Tibial nerve (tissue), 3 donors: Measurements from ENCODE around the gene AMOT.

Experiments
- POLR2A ChIP-seq, 2 donors: fragments of 450-650 bp; IDR thresholded peaks; one replicate each; pipeline ENCODE4 v1.6.1; 2017; ENCODE audit warnings: antibody characterized with exemption in 2 of 2, mild to moderate bottlenecking in 2 of 2, moderate library complexity in 2 of 2
- TF ChIP-seq, protein P1 (sequence below), 5 experiments: fragments of 200-600 bp in 3 of 5; fragments of 450-650 bp in 2 of 5; sonication (generic) in 3 of 5; IDR thresholded peaks; one replicate each; pipeline ENCODE4 v1.5.1; 2016 to 2019; ENCODE audit warnings: antibody characterized with exemption in 5 of 5, mild to moderate bottlenecking in 3 of 5, moderate library complexity in 2 of 5

DNA sequence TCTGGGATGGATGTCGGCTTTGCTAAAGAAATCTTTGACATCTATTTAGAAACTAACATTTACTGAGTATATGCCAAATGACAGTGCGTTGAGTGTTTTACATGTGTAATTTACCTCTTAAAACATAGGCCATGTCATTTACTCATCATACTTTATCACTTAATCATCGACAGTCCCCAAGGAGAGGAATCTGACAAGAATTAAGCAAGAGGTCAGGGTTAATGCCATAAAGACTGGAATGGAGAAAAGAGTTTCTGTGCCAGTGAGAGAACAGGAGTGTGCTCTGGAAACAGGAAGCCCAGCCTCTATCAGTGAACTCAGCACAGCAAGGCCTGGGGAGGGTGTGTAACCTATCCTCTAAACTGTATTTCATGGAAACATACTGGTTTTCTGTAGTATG lies 28.0 kb upstream of the AMOT start:
- TF ChIP-seq, protein P1, sequence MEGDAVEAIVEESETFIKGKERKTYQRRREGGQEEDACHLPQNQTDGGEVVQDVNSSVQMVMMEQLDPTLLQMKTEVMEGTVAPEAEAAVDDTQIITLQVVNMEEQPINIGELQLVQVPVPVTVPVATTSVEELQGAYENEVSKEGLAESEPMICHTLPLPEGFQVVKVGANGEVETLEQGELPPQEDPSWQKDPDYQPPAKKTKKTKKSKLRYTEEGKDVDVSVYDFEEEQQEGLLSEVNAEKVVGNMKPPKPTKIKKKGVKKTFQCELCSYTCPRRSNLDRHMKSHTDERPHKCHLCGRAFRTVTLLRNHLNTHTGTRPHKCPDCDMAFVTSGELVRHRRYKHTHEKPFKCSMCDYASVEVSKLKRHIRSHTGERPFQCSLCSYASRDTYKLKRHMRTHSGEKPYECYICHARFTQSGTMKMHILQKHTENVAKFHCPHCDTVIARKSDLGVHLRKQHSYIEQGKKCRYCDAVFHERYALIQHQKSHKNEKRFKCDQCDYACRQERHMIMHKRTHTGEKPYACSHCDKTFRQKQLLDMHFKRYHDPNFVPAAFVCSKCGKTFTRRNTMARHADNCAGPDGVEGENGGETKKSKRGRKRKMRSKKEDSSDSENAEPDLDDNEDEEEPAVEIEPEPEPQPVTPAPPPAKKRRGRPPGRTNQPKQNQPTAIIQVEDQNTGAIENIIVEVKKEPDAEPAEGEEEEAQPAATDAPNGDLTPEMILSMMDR (IDR thresholded peaks at IDR 0.05): no peak
- TF ChIP-seq POLR2A (IDR thresholded peaks at IDR 0.05): no peak
